Glutamatergic neuron (in vitro differentiated cells): ENCODE data around the gene CACNA1I. TPM values are rescaled to one million over a fixed set of nuclear protein-coding genes. Genes with fewer than 3 reads are reported as not detected.

Experiments
- DNase-seq: peaks from one replicate; pipeline ENCODE4 v3.0.0; 2022
- H3K27ac Mint-ChIP-seq: one replicate; pipeline ENCODE4 v1.8.0; 2020; ENCODE audit warnings: mild to moderate bottlenecking, mixed read lengths, inconsistent platforms; ENCODE audit not compliant: unreplicated experiment
- H3K27me3 Mint-ChIP-seq: one replicate; pipeline ENCODE4 v1.8.0; 2020; ENCODE audit warnings: mild to moderate bottlenecking, moderate library complexity, mixed read lengths, inconsistent platforms; ENCODE audit not compliant: unreplicated experiment
- H3K36me3 Mint-ChIP-seq: one replicate; pipeline ENCODE4 v1.8.0; 2020; ENCODE audit warnings: mild to moderate bottlenecking, mixed read lengths, inconsistent platforms; ENCODE audit not compliant: unreplicated experiment
- H3K4me1 Mint-ChIP-seq: one replicate; pipeline ENCODE4 v1.8.0; 2020; ENCODE audit warnings: mild to moderate bottlenecking, low read depth, mixed read lengths, inconsistent platforms; ENCODE audit not compliant: unreplicated experiment
- H3K4me3 Mint-ChIP-seq: one replicate; pipeline ENCODE4 v1.8.0; 2020; ENCODE audit warnings: mild to moderate bottlenecking, mixed read lengths, inconsistent platforms; ENCODE audit not compliant: unreplicated experiment
- H3K9me3 Mint-ChIP-seq: one replicate; pipeline ENCODE4 v1.8.0; 2020; ENCODE audit warnings: mild to moderate bottlenecking, moderate library complexity, mixed read lengths, inconsistent platforms; ENCODE audit not compliant: unreplicated experiment
- CTCF ChIP-seq: fragments of 200-600 bp; sonication (generic); IDR thresholded peaks from one replicate; pipeline ENCODE4 v1.5.0; 2021; ENCODE audit not compliant: partially characterized antibody, unreplicated experiment
- total RNA-seq: library from RNA; stranded (reverse); fragmentation: NEBNext Ultra II Directional; extraction: Animal tissue kit (Norgen Biotek cat#: 25700); gene quantifications from one replicate; pipeline ENCODE4 v1.2.1, GENCODE V29; 2021; ENCODE audit not compliant: unreplicated experiment

The CACNA1I gene
- total RNA-seq, 1 donor from 2014 or later, result 0.12 TPM

- DNase-seq, result peak; percentile 66
- H3K9me3 Mint-ChIP-seq, result peaks cover 10% of the 10 kb centered on the region
- peak overlapping the region; percentile 52 for H3K4me3 Mint-ChIP-seq
- no peak for TF ChIP-seq CTCF
- H3K27ac Mint-ChIP-seq, result peak overlapping the region; percentile 52
- H3K36me3 Mint-ChIP-seq, result peaks cover 6% of the 10 kb centered on the region
- peaks cover 7% of the 10 kb centered on the region for H3K4me1 Mint-ChIP-seq
- H3K27me3 Mint-ChIP-seq, result peaks cover 8% of the 10 kb centered on the region
Observed at GRCh38 chr22:39600491-39601179, 30.1 kb downstream of the CACNA1I start.

DNA sequence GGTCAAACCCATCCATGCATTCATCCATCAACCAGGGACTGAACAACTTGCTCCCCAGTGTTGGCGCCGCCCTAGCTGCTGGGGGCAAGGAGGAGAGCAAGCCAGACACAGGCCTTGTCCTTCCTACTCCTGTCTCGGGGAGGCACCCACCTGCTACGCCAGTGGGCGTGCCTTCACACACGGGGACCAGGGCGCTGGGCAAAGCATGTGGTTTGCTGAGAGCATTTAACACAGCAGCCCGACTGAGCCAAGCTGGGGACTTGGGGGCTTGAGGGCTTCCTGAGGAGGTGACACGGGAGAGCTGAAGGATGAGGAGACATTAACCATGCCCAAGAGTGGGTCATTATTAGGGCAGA, 30.6 kb downstream of the CACNA1I start:
- peaks cover 8% of the 10 kb centered on the region for H3K27me3 Mint-ChIP-seq
- TF ChIP-seq CTCF, result no peak
- H3K36me3 Mint-ChIP-seq, result peaks cover 6% of the 10 kb centered on the region
- H3K9me3 Mint-ChIP-seq, result peaks cover 10% of the 10 kb centered on the region
- DNase-seq, result no peak
- peaks cover 7% of the 10 kb centered on the region for H3K4me1 Mint-ChIP-seq
- peak overlapping the region; percentile 52 for H3K27ac Mint-ChIP-seq
- no peak overlapping the region for H3K4me3 Mint-ChIP-seq

DNA sequence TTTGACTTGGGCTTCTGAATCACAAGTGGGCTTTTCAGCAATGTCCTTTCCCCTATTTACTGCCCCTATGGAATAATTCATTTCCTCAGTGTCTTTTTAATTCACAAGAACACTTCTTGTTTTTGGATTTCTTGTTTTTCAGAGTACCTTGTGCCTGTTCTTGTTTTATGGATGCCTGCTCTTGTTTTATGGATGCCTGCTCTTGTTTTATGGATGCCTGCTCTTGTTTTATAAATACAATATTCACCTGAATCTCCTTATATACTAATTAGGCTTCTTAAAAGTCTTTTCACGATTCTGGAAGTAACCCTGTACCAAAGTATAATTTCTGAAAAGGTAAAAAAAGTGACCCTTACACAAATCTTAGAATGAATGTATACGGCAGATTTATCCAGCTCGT, 32.8 kb downstream of the CACNA1I start:
- H3K4me3 Mint-ChIP-seq, result no peak overlapping the region
- no peak for DNase-seq
- H3K4me1 Mint-ChIP-seq, result peaks cover 7% of the 10 kb centered on the region
- H3K27me3 Mint-ChIP-seq, result peaks cover 7% of the 10 kb centered on the region
- no peak overlapping the region for H3K27ac Mint-ChIP-seq
- H3K9me3 Mint-ChIP-seq, result peaks cover 10% of the 10 kb centered on the region
- H3K36me3 Mint-ChIP-seq, result peaks cover 6% of the 10 kb centered on the region
- TF ChIP-seq CTCF, result no peak

DNA sequence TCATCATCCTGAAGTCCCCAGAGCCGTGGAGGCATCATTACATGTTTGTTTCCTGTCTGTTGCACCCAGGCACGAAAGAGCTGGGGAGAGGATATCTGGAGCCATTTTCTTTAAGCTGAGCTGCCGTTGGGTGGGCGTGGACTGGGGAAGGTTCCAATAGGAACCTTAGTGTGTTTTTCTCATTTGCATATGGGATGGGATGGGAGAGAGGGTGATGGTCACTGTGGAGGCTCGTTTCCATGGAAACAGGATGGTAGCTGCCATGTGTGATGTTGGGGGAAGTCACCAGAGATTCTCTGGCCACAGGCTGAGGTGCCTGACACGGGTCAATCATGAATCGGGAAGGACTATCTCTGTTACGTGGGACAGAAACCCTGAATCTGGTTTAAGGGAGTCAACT, 39.7 kb downstream of the CACNA1I start:
- H3K27me3 Mint-ChIP-seq, result peaks cover 4% of the 10 kb centered on the region
- H3K9me3 Mint-ChIP-seq, result peaks cover 4% of the 10 kb centered on the region
- no peak for DNase-seq
- H3K36me3 Mint-ChIP-seq, result no peaks in the 10 kb centered on the region
- no peak overlapping the region for H3K27ac Mint-ChIP-seq
- H3K4me1 Mint-ChIP-seq, result no peaks in the 10 kb centered on the region
- no peak for TF ChIP-seq CTCF
- H3K4me3 Mint-ChIP-seq, result peak overlapping the region; percentile 32

DNA sequence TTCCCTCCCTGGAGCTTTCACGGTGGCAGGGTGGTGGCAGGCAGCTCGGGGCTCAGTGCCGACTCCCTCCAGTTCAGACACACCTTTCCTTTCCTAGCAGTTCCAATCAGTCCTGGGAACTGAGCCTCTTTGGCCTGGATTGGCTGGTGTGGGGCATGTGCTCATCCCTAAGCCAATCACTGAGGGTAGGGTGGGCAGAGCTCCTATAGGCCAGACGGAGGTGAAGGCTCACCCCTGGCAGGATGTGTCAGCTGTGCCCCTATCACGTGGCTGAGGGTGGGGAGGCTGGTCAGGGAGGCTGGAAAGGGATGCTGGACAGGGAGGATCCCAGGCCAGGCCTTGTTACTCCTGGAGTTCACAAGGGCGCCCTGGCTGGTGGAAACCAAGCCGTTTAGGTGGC, 40.2 kb downstream of the CACNA1I start:
- no peaks in the 10 kb centered on the region for H3K36me3 Mint-ChIP-seq
- TF ChIP-seq CTCF, result no peak

More for the DNA sequence above, 40.2 kb downstream of the CACNA1I start:
- Mint-ChIP-seq H3K4me3 (no peak overlapping the region), H3K9me3 (peaks cover 4% of the 10 kb centered on the region), H3K4me1 (no peaks in the 10 kb centered on the region), H3K27ac (no peak overlapping the region), H3K27me3 (peaks cover 2% of the 10 kb centered on the region)
- DNase-seq, result no peak
